HepG2 (cell line): ENCODE results near the gene SATB1. TPM values are rescaled to one million over a fixed set of nuclear protein-coding genes. Genes with fewer than 3 reads are reported as not detected.

ENCODE experiments used
- ATAC-seq: fragments of 200-7000 bp; cut with Tn5 transposase; 3 replicates; pipeline ENCODE4 v1.9.1; 2020; ENCODE audit warnings: mild to moderate bottlenecking, moderate library complexity
- BruUV-seq: library from RNA; stranded (reverse); fragments of 400-500 nt; replicated peaks from 2 replicates; lab custom pipeline; 2021; lab: Mats Ljungman, UMichigan
- CTCF ChIA-PET: fragments of 300-600 bp; formaldehyde crosslinking; extraction: SDS; loops from one replicate; lab custom pipeline; 2021; ENCODE audit warnings: low total read pairs, inconsistent platforms, low intra/inter-chr PET ratio; lab: Yijun Ruan, JAX
- POLR2A ChIA-PET: fragments of 350-600 bp; sonication (Branson Sonifier 250); formaldehyde crosslinking; loops from one replicate; lab custom pipeline; 2020; ENCODE audit warnings: antibody characterized with exemption, inconsistent platforms; lab: Yijun Ruan, JAX
- DNase-seq: peaks from one replicate; pipeline ENCODE4 v3.0.0-alpha.2; 2015; ENCODE audit warnings: low spot score
- FAIRE-seq: peaks from 3 replicates; lab custom pipeline; 2011; peaks lifted over from hg19 to GRCh38; lab: Jason Lieb, UNC
- H2AFZ ChIP-seq: one replicate; pipeline ENCODE4 v1.6.1; 2011; ENCODE audit warnings: low read length, inconsistent platforms
- H3K27ac ChIP-seq: fragments of 300-600 bp; 3 replicates; pipeline ENCODE4 v1.8.0; 2011; ENCODE audit warnings: mixed run types, mild to moderate bottlenecking, mixed read lengths, low read length, inconsistent platforms; ENCODE audit not compliant: insufficient read depth; ENCODE audit errors: extremely low read length
- H3K27me3 ChIP-seq, 2 experiments: fragments of 200-600 bp in 1 of 2; 2 replicates in 1 of 2; 3 replicates in 1 of 2; pipeline versions ENCODE4 v1.6.0 to v1.8.0; 2011; ENCODE audit warnings: low read length in 2 of 2, mild to moderate bottlenecking in 2 of 2, moderate library complexity in 2 of 2, inconsistent platforms in 1 of 2; ENCODE audit not compliant: insufficient read depth in 2 of 2, control insufficient read depth in 1 of 2
- H3K36me3 ChIP-seq, 2 experiments: fragments of 200-600 bp in 1 of 2; replicated peaks in 1 of 2; 2 replicates in 1 of 2; 3 replicates in 1 of 2; pipeline versions ENCODE4 v1.5.1 to v1.8.0; 2011; ENCODE audit warnings: low read length in 2 of 2, inconsistent platforms in 1 of 2; ENCODE audit not compliant: insufficient read depth in 2 of 2, control insufficient read depth in 1 of 2
- H3K4me1 ChIP-seq: 2 replicates; pipeline ENCODE4 v1.5.1; 2012; ENCODE audit warnings: low read length, inconsistent platforms; ENCODE audit not compliant: insufficient read depth
- H3K4me2 ChIP-seq: 2 replicates; pipeline ENCODE4 v1.6.0; 2011; ENCODE audit warnings: low read depth, low read length, inconsistent platforms
- H3K4me3 ChIP-seq, 3 experiments: fragments of 200-600 bp in 1 of 3; sonication (generic), shearing (Covaris generic) in 1 of 3; replicated peaks in 1 of 3; 2 replicates each; pipeline ENCODE4 v1.5.1; 2011 to 2016; ENCODE audit warnings: low read length in 3 of 3, inconsistent platforms in 2 of 3, low read depth in 2 of 3, mild to moderate bottlenecking in 2 of 3, control low read depth in 1 of 3, mixed read lengths in 1 of 3; ENCODE audit not compliant: insufficient read depth in 1 of 3
- H3K79me2 ChIP-seq: one replicate; pipeline ENCODE4 v1.6.1; 2011; ENCODE audit warnings: low read length, inconsistent platforms; ENCODE audit not compliant: insufficient read depth
- H3K9ac ChIP-seq: 2 replicates; pipeline ENCODE4 v1.6.0; 2011; ENCODE audit warnings: mild to moderate bottlenecking, low read depth, low read length, inconsistent platforms; ENCODE audit not compliant: insufficient read depth
- H3K9me3 ChIP-seq: 2 replicates; pipeline ENCODE4 v1.5.1; 2012; ENCODE audit warnings: mild to moderate bottlenecking, low read length
- H4K20me1 ChIP-seq: 2 replicates; pipeline ENCODE4 v1.6.0; 2011; ENCODE audit warnings: inconsistent platforms, mild to moderate bottlenecking, low read length, moderate library complexity; ENCODE audit not compliant: insufficient read depth
- AGO1 ChIP-seq: fragments of 200-400 bp; formaldehyde crosslinking; IDR thresholded peaks from 2 replicates; pipeline ENCODE4 v1.6.1; 2017; ENCODE audit warnings: mild to moderate bottlenecking, low read depth, low read length, moderate library complexity; ENCODE audit not compliant: poor library complexity, severe bottlenecking
- CREB1 ChIP-seq, 2 experiments: fragments of 450-650 bp in 1 of 2; IDR thresholded peaks; 2 replicates each; pipeline ENCODE4 v1.6.1; 2016 to 2017; ENCODE audit warnings: control low read depth in 1 of 2, mild to moderate bottlenecking in 1 of 2, missing compliant biosample characterization in 1 of 2, missing genetic modification characterization in 1 of 2
- ELF4 ChIP-seq: sonication (generic); formaldehyde crosslinking; IDR thresholded peaks from 2 replicates; pipeline ENCODE4 v1.5.0; 2020; ENCODE audit warnings: missing genetic modification reagents, mild to moderate bottlenecking, moderate library complexity, borderline replicate concordance
- HNRNPUL1 ChIP-seq: fragments of 200-400 bp; formaldehyde crosslinking; IDR thresholded peaks from 2 replicates; pipeline ENCODE4 v1.6.1; 2017; ENCODE audit warnings: low read depth, mild to moderate bottlenecking, low read length, moderate library complexity
- MLX ChIP-seq: IDR thresholded peaks from 2 replicates; pipeline ENCODE4 v1.6.1; 2016
- NRL ChIP-seq: sonication (generic); formaldehyde crosslinking; IDR thresholded peaks from 2 replicates; pipeline ENCODE4 v1.5.0; 2020; ENCODE audit warnings: missing genetic modification reagents, mild to moderate bottlenecking, moderate library complexity, borderline replicate concordance
- RCOR2 ChIP-seq: IDR thresholded peaks from 2 replicates; pipeline ENCODE4 v1.6.1; 2016; ENCODE audit warnings: missing biosample characterization, missing genetic modification reagents
- RNF2 ChIP-seq: fragments of 450-650 bp; conservative IDR thresholded peaks from 2 replicates; pipeline ENCODE4 v1.6.1; 2016; ENCODE audit warnings: low read depth
- SETDB1 ChIP-seq: sonication (generic); formaldehyde crosslinking; IDR thresholded peaks from 2 replicates; pipeline ENCODE4 v1.5.1; 2020; ENCODE audit warnings: missing genetic modification reagents, mild to moderate bottlenecking, borderline replicate concordance
- XBP1 ChIP-seq: sonication (generic); formaldehyde crosslinking; IDR thresholded peaks from 2 replicates; pipeline ENCODE4 v1.5.0; 2020; ENCODE audit warnings: missing genetic modification reagents
- ZBTB4 ChIP-seq: sonication (generic); formaldehyde crosslinking; IDR thresholded peaks from 2 replicates; pipeline ENCODE4 v1.4.0; 2020; ENCODE audit warnings: missing genetic modification reagents, mild to moderate bottlenecking, borderline replicate concordance
- ZBTB42 ChIP-seq: sonication (generic); formaldehyde crosslinking; IDR thresholded peaks from 2 replicates; pipeline ENCODE4 v1.5.0; 2020; ENCODE audit warnings: mild to moderate bottlenecking, missing genetic modification reagents
- ZNF124 ChIP-seq: sonication (generic); formaldehyde crosslinking; IDR thresholded peaks from 2 replicates; pipeline ENCODE4 v1.4.0; 2020; ENCODE audit warnings: missing genetic modification reagents
- ZNF30 ChIP-seq: sonication (generic); formaldehyde crosslinking; IDR thresholded peaks from 2 replicates; pipeline ENCODE4 v1.5.0; 2020; ENCODE audit warnings: mild to moderate bottlenecking, missing genetic modification reagents
- ZNF33B ChIP-seq: sonication (generic); formaldehyde crosslinking; IDR thresholded peaks from 2 replicates; pipeline ENCODE4 v1.5.1; 2020; ENCODE audit warnings: mild to moderate bottlenecking, missing genetic modification reagents
- ZNF430 ChIP-seq: sonication (generic); formaldehyde crosslinking; IDR thresholded peaks from 2 replicates; pipeline ENCODE4 v1.9.0; 2021; ENCODE audit warnings: mild to moderate bottlenecking, missing genetic modification reagents
- ZNF558 ChIP-seq: sonication (generic); formaldehyde crosslinking; IDR thresholded peaks from 2 replicates; pipeline ENCODE4 v1.9.0; 2022; ENCODE audit warnings: mild to moderate bottlenecking, missing genetic modification reagents, borderline replicate concordance
- ZNF773 ChIP-seq: sonication (generic); formaldehyde crosslinking; IDR thresholded peaks from 2 replicates; pipeline ENCODE4 v1.4.0; 2020; ENCODE audit warnings: missing genetic modification reagents, borderline replicate concordance
- WGBS: methylation state at CpG from one replicate; pipeline ENCODE4 v1.1.6; 2017; ENCODE audit warnings: low lambda C conversion rate; 5-methylcytosine and 5-hydroxymethylcytosine counted together
- in situ Hi-C: cut with HindIII; loops from 2 replicates; pipeline ENCODE4 v1.10.0; 2017; ENCODE audit warnings: low pct_unique_long_range_greater_than_20kb; ENCODE audit not compliant: extremely low pct_ligation_motif_present
- intact Hi-C: fragments of 100-400 bp; cut with micrococcal nuclease; formaldehyde crosslinking; loops from one replicate; pipeline ENCODE4 v1.10.0; 2022; ENCODE audit not compliant: unreplicated experiment
- polyA plus RNA-seq, 8 experiments: library from polyadenylated mRNA; depleted of rRNA in 3 of 8; stranded (reverse) in 7 of 8; unstranded in 1 of 8; fragments of >200 nt; fragmentation: Illumina TruSeq in 4 of 8; extraction: Trizol in 4 of 8; gene quantifications; 2 replicates each; pipeline versions ENCODE4 v1.2.1 to v1.2.3, GENCODE V29; 2011 to 2016; ENCODE audit warnings: low read depth in 4 of 8, missing spikeins in 1 of 8, mixed read lengths in 1 of 8; ENCODE audit not compliant: insufficient read depth in 1 of 8
- total RNA-seq, 5 experiments: library from RNA; depleted of rRNA; stranded (reverse); fragments of >200 nt; fragmentation: Illumina TruSeq; extraction: Trizol; gene quantifications; 2 replicates each; pipeline ENCODE4 v1.2.3, GENCODE V29; 2016; ENCODE audit warnings: low read depth in 1 of 5
- TF ChIP-seq, protein P1 (sequence below): sonication (generic); formaldehyde crosslinking; IDR thresholded peaks from 2 replicates; pipeline ENCODE4 v1.9.0; 2021; ENCODE audit warnings: missing genetic modification reagents, mild to moderate bottlenecking, borderline replicate concordance

SATB1 gene
- total and polyA plus RNA-seq, 2 of the 13 experiments (the other 11 are each of a cell fraction or from before 2014, with no cell fraction given), result 0.03 TPM; not detected in 1

DNA sequence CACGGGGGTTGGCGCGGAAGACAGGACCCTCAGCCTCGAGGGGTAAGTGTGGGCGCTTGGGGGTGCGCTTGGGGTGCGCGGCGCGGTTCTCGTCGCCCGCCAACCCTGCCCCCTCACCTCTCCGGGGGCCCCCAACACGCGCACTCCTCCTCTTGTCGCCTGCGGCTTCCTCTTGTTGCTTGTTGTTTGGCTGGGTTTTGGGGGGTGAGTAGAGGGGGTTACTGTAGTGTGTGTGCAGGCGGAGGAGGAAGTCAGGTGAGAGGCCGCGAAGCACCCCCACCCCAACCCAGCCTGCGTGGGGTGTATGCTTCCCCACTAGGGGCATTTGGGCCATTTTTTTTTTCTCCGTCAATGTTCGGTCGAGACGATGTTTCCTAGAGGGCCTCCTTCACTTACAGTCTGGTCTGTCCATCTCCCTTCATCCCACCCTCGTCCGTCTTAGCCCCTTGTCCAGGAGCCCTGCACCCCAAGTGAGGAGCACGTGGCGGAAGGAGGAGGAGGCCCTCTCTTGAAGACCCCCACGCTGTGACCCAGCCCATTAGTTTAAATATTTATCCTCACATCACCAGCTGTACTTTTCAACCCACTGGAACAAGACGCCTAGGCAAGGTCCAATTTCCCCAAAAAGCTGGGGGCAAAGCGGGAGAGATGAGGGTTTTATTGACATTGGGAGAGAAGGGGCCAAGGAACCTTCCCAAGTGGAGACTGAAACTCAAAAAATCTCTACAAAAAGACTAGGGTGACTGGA lies 20.4 kb upstream of the SATB1 start:
- Histone ChIP-seq H3K36me3 (no peaks in the 10 kb centered on the region), H3K9me3 (no peaks in the 10 kb centered on the region), H3K9ac (no peak overlapping the region), H3K4me1 (no peaks in the 10 kb centered on the region), H3K4me3 (no peak overlapping the region), H3K79me2 (no peaks in the 10 kb centered on the region), H3K27me3 (peaks cover 6 to 33% of the 10 kb centered on the region in 2 experiments), H3K27ac (no peak overlapping the region), H4K20me1 (no peaks in the 10 kb centered on the region), H3K4me2 (0 out of 2 replicates have a peak overlapping the region, but pooled peaks have one; percentile 3), H2AFZ (no peak overlapping the region)
- no peak for DNase-seq
- ChIA-PET CTCF (no interaction called here), POLR2A (no interaction called here)
- ATAC-seq, result no peak; the same call in 2 of the 3 replicates
- FAIRE-seq, result no peak
- intact Hi-C loops, result no loop called here
- in situ Hi-C loops, result no loop called here
- no TSS peak for BruUV-seq
- WGBS, result 40% methylated on average over 14 of the region's 33 CpGs
- no peak for TF ChIP-seq HNRNPUL1
- TF ChIP-seq ELF4 (CRISPR knock-in tag), result no peak
- no peak for TF ChIP-seq ZNF33B (CRISPR knock-in tag)
- no peak for TF ChIP-seq ZNF30 (CRISPR knock-in tag)
- TF ChIP-seq ZNF558, result no peak
- TF ChIP-seq CREB1 (IDR thresholded peaks at IDR 0.05), result no peak
- no peak for TF ChIP-seq CREB1 (CRISPR knock-in tag; IDR thresholded peaks at IDR 0.05)
- TF ChIP-seq, protein P1, sequence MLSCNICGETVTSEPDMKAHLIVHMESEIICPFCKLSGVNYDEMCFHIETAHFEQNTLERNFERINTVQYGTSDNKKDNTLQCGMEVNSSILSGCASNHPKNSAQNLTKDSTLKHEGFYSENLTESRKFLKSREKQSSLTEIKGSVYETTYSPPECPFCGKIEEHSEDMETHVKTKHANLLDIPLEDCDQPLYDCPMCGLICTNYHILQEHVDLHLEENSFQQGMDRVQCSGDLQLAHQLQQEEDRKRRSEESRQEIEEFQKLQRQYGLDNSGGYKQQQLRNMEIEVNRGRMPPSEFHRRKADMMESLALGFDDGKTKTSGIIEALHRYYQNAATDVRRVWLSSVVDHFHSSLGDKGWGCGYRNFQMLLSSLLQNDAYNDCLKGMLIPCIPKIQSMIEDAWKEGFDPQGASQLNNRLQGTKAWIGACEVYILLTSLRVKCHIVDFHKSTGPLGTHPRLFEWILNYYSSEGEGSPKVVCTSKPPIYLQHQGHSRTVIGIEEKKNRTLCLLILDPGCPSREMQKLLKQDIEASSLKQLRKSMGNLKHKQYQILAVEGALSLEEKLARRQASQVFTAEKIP (CRISPR knock-in tag), result no peak
- TF ChIP-seq XBP1, result no peak
- TF ChIP-seq NRL (CRISPR knock-in tag), result no peak
- no peak for TF ChIP-seq MLX (CRISPR knock-in tag)
- no peak for TF ChIP-seq RNF2
- no peak for TF ChIP-seq ZNF124 (CRISPR knock-in tag)
- TF ChIP-seq ZBTB42 (CRISPR knock-in tag), result no peak
- TF ChIP-seq ZNF773, result no peak
- TF ChIP-seq SETDB1, result no peak
- no peak for TF ChIP-seq ZNF430 (CRISPR knock-in tag)
- no peak for TF ChIP-seq ZBTB4 (CRISPR knock-in tag)
- TF ChIP-seq AGO1, result no peak
- TF ChIP-seq RCOR2 (CRISPR knock-in tag), result no peak
